Fibroblast of mammary gland (primary cell): ENCODE data around the gene PMAIP1.
A peak's percentile ranks its signal among the peaks of the same experiment; 100 is the strongest.

Experiments used
- DNase-seq: peaks from one replicate; pipeline ENCODE4 v3.0.0-alpha.2; 2010; ENCODE audit warnings: low read depth
- H3K4me3 ChIP-seq: 2 replicates; pipeline ENCODE4 v1.5.1; 2011; ENCODE audit warnings: low read depth, mild to moderate bottlenecking, low read length, moderate library complexity; ENCODE audit not compliant: control insufficient read depth
- CTCF ChIP-seq: conservative IDR thresholded peaks from 2 replicates; pipeline ENCODE4 v1.5.1; 2011; ENCODE audit warnings: low read depth, low read length, inconsistent platforms; ENCODE audit not compliant: control insufficient read depth, insufficient read depth

PMAIP1 gene

DNA sequence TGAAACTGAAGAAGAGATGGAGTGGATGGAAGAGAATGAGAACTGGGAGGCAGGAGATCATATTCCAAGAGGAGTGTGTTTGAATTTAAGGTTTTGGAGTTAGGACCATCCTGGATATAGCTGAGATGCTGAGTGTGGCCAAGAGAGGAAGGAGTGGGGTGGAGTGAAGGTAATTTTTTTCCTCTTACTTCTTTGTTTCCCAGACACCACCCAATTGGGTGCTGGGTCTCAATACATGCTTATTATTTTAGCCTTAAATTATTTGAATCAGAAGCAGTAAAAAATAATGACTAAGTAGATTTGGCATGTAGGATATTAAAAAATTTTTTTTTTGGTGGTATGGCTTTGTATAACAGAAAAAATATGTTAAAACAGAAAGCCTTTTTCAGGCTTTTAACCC is 39.3 kb downstream of the PMAIP1 start:
- DNase-seq = no peak
- TF ChIP-seq CTCF = no peak
- H3K4me3 ChIP-seq = no peak overlapping the region

- H3K4me3 ChIP-seq = no peak overlapping the region
- no peak for TF ChIP-seq CTCF
- DNase-seq = no peak
Observed at GRCh38 chr18:59940068-59940467, 40.3 kb downstream of the PMAIP1 start.

DNA sequence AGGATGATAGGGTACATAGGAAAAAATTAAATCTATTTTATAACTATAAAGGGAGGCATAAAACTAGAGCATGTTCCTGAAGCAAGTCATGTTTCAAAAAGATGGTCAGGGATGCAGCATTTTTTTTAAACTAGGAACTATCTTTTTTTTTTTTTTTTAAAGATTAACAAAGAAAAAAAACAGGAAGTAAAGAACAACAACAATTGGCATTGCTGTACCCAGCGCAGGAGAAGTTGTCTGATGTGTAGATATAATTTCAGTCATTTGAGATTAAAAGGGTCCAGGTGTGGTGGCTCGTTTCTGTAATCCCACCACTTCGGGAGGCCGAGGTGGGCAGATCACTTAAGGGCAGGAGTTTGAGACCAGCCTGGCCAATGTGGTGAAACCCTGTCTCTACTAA is 41.5 kb downstream of the PMAIP1 start:
- H3K4me3 ChIP-seq = no peak overlapping the region
- no peak for DNase-seq
- no peak for TF ChIP-seq CTCF

- TF ChIP-seq CTCF = no peak
Observed at GRCh38 chr18:59942601-59943000, 42.8 kb downstream of the PMAIP1 start.

GRCh38 chr18:59945544-59945943 is 45.7 kb downstream of the PMAIP1 start:
- no peak for TF ChIP-seq CTCF
- DNase-seq = no peak
- H3K4me3 ChIP-seq = no peak overlapping the region

More at GRCh38 chr18:59942601-59943000, 42.8 kb downstream of the PMAIP1 start:
- no peak overlapping the region for H3K4me3 ChIP-seq
- DNase-seq = no peak

- no peak overlapping the region for H3K4me3 ChIP-seq
- no peak for TF ChIP-seq CTCF
- DNase-seq = peak; percentile 87
Observed at GRCh38 chr18:59950215-59950944, 50.6 kb downstream of the PMAIP1 start.
